Panc1 (cell line): ENCODE data around the gene NOP56. TPM values are rescaled to one million over a fixed set of nuclear protein-coding genes. Genes with fewer than 3 reads are reported as not detected.

ENCODE experiments used
- ATAC-seq: fragments of 200-7000 bp; cut with Tn5 transposase; 2 replicates; pipeline ENCODE4 v1.9.1; 2020; ENCODE audit warnings: mild to moderate bottlenecking, moderate library complexity
- BruUV-seq: library from RNA; stranded (reverse); fragments of 400-500 nt; replicated peaks from 2 replicates; lab custom pipeline; 2021; lab: Mats Ljungman, UMichigan
- CTCF ChIA-PET: fragments of 300-600 bp; sonication (Branson Sonifier 250); formaldehyde crosslinking; loops from one replicate; lab custom pipeline; 2022; ENCODE audit warnings: antibody characterized with exemption; lab: Charles Lee
- POLR2A ChIA-PET: fragments of 300-600 bp; sonication (Branson Sonifier 250); formaldehyde crosslinking; loops from one replicate; lab custom pipeline; 2022; ENCODE audit warnings: antibody characterized with exemption; lab: Charles Lee
- DNase-seq: peaks from one replicate; pipeline ENCODE4 v3.0.0-alpha.2; 2010; ENCODE audit warnings: low read depth, low spot score
- H3K27ac ChIP-seq: 2 replicates; pipeline ENCODE4 v1.5.1; 2011; ENCODE audit warnings: mild to moderate bottlenecking, low read length, inconsistent platforms
- H3K27me3 ChIP-seq: fragments of 200-500 bp; sonication (Bioruptor generic); 2 replicates; pipeline ENCODE4 v1.6.0; 2014; ENCODE audit warnings: low read length, inconsistent platforms; ENCODE audit not compliant: control insufficient read depth, insufficient read depth
- H3K36me3 ChIP-seq: fragments of 200-500 bp; sonication (Bioruptor generic); 2 replicates; pipeline ENCODE4 v1.5.1; 2014; ENCODE audit warnings: inconsistent platforms, mild to moderate bottlenecking, low read length, moderate library complexity; ENCODE audit not compliant: control insufficient read depth, insufficient read depth
- H3K4me1 ChIP-seq: 2 replicates; pipeline ENCODE4 v1.5.1; 2011; ENCODE audit warnings: inconsistent platforms, mild to moderate bottlenecking, low read length, moderate library complexity; ENCODE audit not compliant: control insufficient read depth, insufficient read depth
- H3K4me3 ChIP-seq, 2 experiments: 2 replicates each; pipeline ENCODE4 v1.5.1; 2011 to 2012; ENCODE audit warnings: low read depth in 2 of 2, low read length in 2 of 2, mild to moderate bottlenecking in 2 of 2, inconsistent platforms in 1 of 2, moderate library complexity in 1 of 2
- H3K9me3 ChIP-seq: fragments of 200-500 bp; sonication (Bioruptor generic); 2 replicates; pipeline ENCODE4 v1.5.1; 2014; ENCODE audit warnings: low read depth, mild to moderate bottlenecking, inconsistent platforms, low read length, moderate library complexity; ENCODE audit not compliant: control insufficient read depth, insufficient read depth
- POLR2AphosphoS5 ChIP-seq: IDR thresholded peaks from 2 replicates; pipeline ENCODE4 v1.6.1; 2012; ENCODE audit warnings: mild to moderate bottlenecking, low read depth, low read length, moderate library complexity
- SIN3A ChIP-seq: IDR thresholded peaks from 2 replicates; pipeline ENCODE4 v1.6.1; 2012; ENCODE audit warnings: low read depth, mild to moderate bottlenecking, low read length, moderate library complexity, borderline replicate concordance; ENCODE audit not compliant: insufficient read depth
- TCF7L2 ChIP-seq: IDR thresholded peaks from 2 replicates; pipeline ENCODE4 v1.6.1; 2011; ENCODE audit warnings: mild to moderate bottlenecking, low read depth, low read length, inconsistent platforms
- in situ Hi-C: cut with HindIII; loops from 2 replicates; pipeline ENCODE4 v1.10.0; 2016; ENCODE audit warnings: low sequenced_read_pairs, low pct_unique_long_range_greater_than_20kb
- intact Hi-C: fragments of 100-400 bp; cut with micrococcal nuclease; formaldehyde crosslinking; loops from one replicate; pipeline ENCODE4 v1.10.0; 2022; ENCODE audit not compliant: unreplicated experiment
- total RNA-seq: library from RNA; stranded (reverse); gene quantifications from one replicate; pipeline ENCODE4 v1.2.1, GENCODE V29; 2021; ENCODE audit not compliant: unreplicated experiment
- TF ChIP-seq, protein P1 (sequence below), 2 experiments: IDR thresholded peaks; 2 replicates each; pipeline ENCODE4 v1.6.1; 2011 to 2012; ENCODE audit warnings: low read depth in 2 of 2, control low read depth in 1 of 2, low read length in 1 of 2, mild to moderate bottlenecking in 1 of 2, moderate library complexity in 1 of 2; ENCODE audit not compliant: insufficient read depth in 1 of 2
- TF ChIP-seq, protein P2 (sequence below): fragments of 450-650 bp; IDR thresholded peaks from 2 replicates; pipeline ENCODE4 v1.5.1; 2017; ENCODE audit warnings: mild to moderate bottlenecking

Gene NOP56
- total RNA-seq, 1 experiment from 2014 or later: 354 TPM

DNA sequence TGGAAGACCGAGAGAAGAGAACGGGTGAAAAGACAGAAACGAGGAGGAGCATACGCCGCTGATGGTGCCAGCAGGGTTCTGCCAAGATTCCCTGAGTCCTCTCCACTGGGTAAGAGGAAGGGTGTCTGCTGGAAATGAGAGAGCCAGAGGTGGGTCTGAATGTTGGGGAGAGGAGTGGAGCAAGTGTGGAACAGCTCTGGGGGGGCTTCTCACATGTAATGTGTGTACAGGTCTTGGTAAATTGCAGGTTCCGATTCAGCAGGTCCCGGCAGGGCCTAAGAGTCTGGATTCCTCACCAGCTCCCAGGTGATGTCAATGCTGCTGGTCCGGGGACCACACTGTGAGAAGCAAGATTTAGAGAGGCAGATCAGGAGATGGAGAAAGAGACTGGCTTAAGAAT lies 38.7 kb downstream of the NOP56 start:
- H3K4me3 ChIP-seq: no peak overlapping the region
- POLR2A ChIA-PET: no interaction called here
- no TSS peak for BruUV-seq
- no peaks in the 10 kb centered on the region for H3K9me3 ChIP-seq
- peaks cover 7% of the 10 kb centered on the region; the same call in 1 of the 2 replicates for H3K4me1 ChIP-seq
- TF ChIP-seq SIN3A (no peak), TCF7L2 (no peak), POLR2AphosphoS5 (no peak)
- TF ChIP-seq, protein P1, sequence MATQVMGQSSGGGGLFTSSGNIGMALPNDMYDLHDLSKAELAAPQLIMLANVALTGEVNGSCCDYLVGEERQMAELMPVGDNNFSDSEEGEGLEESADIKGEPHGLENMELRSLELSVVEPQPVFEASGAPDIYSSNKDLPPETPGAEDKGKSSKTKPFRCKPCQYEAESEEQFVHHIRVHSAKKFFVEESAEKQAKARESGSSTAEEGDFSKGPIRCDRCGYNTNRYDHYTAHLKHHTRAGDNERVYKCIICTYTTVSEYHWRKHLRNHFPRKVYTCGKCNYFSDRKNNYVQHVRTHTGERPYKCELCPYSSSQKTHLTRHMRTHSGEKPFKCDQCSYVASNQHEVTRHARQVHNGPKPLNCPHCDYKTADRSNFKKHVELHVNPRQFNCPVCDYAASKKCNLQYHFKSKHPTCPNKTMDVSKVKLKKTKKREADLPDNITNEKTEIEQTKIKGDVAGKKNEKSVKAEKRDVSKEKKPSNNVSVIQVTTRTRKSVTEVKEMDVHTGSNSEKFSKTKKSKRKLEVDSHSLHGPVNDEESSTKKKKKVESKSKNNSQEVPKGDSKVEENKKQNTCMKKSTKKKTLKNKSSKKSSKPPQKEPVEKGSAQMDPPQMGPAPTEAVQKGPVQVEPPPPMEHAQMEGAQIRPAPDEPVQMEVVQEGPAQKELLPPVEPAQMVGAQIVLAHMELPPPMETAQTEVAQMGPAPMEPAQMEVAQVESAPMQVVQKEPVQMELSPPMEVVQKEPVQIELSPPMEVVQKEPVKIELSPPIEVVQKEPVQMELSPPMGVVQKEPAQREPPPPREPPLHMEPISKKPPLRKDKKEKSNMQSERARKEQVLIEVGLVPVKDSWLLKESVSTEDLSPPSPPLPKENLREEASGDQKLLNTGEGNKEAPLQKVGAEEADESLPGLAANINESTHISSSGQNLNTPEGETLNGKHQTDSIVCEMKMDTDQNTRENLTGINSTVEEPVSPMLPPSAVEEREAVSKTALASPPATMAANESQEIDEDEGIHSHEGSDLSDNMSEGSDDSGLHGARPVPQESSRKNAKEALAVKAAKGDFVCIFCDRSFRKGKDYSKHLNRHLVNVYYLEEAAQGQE (IDR thresholded peaks at IDR 0.05; ENCODE audit: insufficient read depth in 1 of 2, low read depth in 2 of 2, low read length in 1 of 2): no peak
- TF ChIP-seq, protein P2, sequence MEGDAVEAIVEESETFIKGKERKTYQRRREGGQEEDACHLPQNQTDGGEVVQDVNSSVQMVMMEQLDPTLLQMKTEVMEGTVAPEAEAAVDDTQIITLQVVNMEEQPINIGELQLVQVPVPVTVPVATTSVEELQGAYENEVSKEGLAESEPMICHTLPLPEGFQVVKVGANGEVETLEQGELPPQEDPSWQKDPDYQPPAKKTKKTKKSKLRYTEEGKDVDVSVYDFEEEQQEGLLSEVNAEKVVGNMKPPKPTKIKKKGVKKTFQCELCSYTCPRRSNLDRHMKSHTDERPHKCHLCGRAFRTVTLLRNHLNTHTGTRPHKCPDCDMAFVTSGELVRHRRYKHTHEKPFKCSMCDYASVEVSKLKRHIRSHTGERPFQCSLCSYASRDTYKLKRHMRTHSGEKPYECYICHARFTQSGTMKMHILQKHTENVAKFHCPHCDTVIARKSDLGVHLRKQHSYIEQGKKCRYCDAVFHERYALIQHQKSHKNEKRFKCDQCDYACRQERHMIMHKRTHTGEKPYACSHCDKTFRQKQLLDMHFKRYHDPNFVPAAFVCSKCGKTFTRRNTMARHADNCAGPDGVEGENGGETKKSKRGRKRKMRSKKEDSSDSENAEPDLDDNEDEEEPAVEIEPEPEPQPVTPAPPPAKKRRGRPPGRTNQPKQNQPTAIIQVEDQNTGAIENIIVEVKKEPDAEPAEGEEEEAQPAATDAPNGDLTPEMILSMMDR: no peak
- DNase-seq (no peak), ATAC-seq (no peak)
- no peaks in the 10 kb centered on the region for H3K36me3 ChIP-seq
- H3K27ac ChIP-seq: no peak overlapping the region
- intact Hi-C loops: no loop called here
- no peaks in the 10 kb centered on the region for H3K27me3 ChIP-seq
- in situ Hi-C loops: no loop called here
- CTCF ChIA-PET: interaction anchor here (0.6 kb wide), 1 partner anchor 44 kb away, joined by 3 read pairs; no protein-coding TSS in a partner anchor

DNA sequence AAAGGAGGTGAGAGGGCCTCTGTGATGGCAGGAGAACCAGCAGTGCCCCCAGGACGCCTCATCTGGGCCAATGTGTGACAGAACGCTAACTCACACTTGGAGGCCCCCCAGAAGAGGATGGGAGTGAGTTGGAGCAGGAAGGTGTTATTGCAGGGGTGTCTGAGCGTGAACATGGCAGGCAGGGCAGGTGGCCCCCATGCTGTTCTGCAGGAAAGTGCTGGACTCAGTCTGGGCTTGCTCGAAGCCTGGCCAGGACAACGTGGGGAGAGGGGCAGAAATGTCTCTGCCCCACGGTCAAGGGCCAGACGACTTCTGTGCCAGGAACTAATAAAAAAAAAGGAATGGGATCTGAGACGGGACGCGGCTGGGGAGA lies 39.2 kb downstream of the NOP56 start:
- BruUV-seq: no TSS peak
- H3K27ac ChIP-seq: no peak overlapping the region
- CTCF ChIA-PET: interaction anchor here (0.6 kb wide), 1 partner anchor 45 kb away, joined by 3 read pairs; no protein-coding TSS in a partner anchor
- ATAC-seq (no peak), DNase-seq (no peak)
- H3K4me1 ChIP-seq: peaks cover 7% of the 10 kb centered on the region; the same call in 1 of the 2 replicates
- peak overlapping the region; percentile 39 to 53; a peak in 3 of 4 replicates for H3K4me3 ChIP-seq
- H3K27me3 ChIP-seq: no peaks in the 10 kb centered on the region
- TF ChIP-seq SIN3A (no peak), POLR2AphosphoS5 (no peak), TCF7L2 (no peak)
- TF ChIP-seq, protein P2: no peak
- TF ChIP-seq, protein P1 (IDR thresholded peaks at IDR 0.05; ENCODE audit: insufficient read depth in 1 of 2, low read depth in 2 of 2, low read length in 1 of 2): no peak
- intact Hi-C loops: no loop called here
- no peaks in the 10 kb centered on the region for H3K9me3 ChIP-seq
- no peaks in the 10 kb centered on the region for H3K36me3 ChIP-seq
- POLR2A ChIA-PET: interaction anchor here (0.6 kb wide), 1 partner anchor 444 kb away, joined by 3 read pairs; no protein-coding TSS in a partner anchor
- in situ Hi-C loops: no loop called here
